Smooth muscle cell (in vitro differentiated cells): ENCODE measurements around the gene EMCN. TPM values are rescaled to one million over a fixed set of nuclear protein-coding genes. Genes with fewer than 3 reads are reported as not detected.

Experiments
- DNase-seq: peaks from one replicate; lab custom pipeline; 2025; ENCODE audit not compliant: unreplicated experiment; lab: John Stamatoyannopoulos, UW
- H2AFZ ChIP-seq: fragments of 200-600 bp; sonication (generic); 2 replicates; pipeline ENCODE4 v1.6.0; 2016; ENCODE audit warnings: antibody characterized with exemption, low read depth, mild to moderate bottlenecking
- H3F3A ChIP-seq: fragments of 200-600 bp; sonication (generic); 2 replicates; pipeline ENCODE4 v1.6.0; 2017; ENCODE audit warnings: antibody characterized with exemption, low read depth
- H3K27ac ChIP-seq: fragments of 200-600 bp; sonication (generic); 2 replicates; pipeline ENCODE4 v1.5.1; 2016; ENCODE audit warnings: low read depth, mild to moderate bottlenecking
- H3K27me3 ChIP-seq: fragments of 200-600 bp; sonication (generic); 2 replicates; pipeline ENCODE4 v1.6.1; 2016; ENCODE audit warnings: low read depth, mild to moderate bottlenecking
- H3K36me3 ChIP-seq: fragments of 200-600 bp; sonication (generic); 2 replicates; pipeline ENCODE4 v1.5.1; 2016; ENCODE audit warnings: low read depth
- H3K4me1 ChIP-seq: fragments of 200-600 bp; sonication (generic); 2 replicates; pipeline ENCODE4 v1.5.1; 2016; ENCODE audit warnings: low read depth
- H3K4me2 ChIP-seq: fragments of 200-600 bp; sonication (generic); 2 replicates; pipeline ENCODE4 v1.6.0; 2016; ENCODE audit warnings: mild to moderate bottlenecking
- H3K4me3 ChIP-seq: fragments of 200-600 bp; sonication (generic); 2 replicates; pipeline ENCODE4 v1.5.1; 2016; ENCODE audit warnings: mild to moderate bottlenecking
- H3K79me2 ChIP-seq: fragments of 200-600 bp; sonication (generic); 2 replicates; pipeline ENCODE4 v1.6.0; 2016; ENCODE audit warnings: low read depth, mild to moderate bottlenecking
- H3K9ac ChIP-seq: fragments of 200-600 bp; sonication (generic); 2 replicates; pipeline ENCODE4 v1.6.0; 2016; ENCODE audit warnings: low read depth
- H3K9me3 ChIP-seq: fragments of 200-600 bp; sonication (generic); replicated peaks from 2 replicates; pipeline ENCODE4 v1.5.1; 2016; ENCODE audit warnings: low read depth
- H4K20me1 ChIP-seq: fragments of 200-600 bp; sonication (generic); 2 replicates; pipeline ENCODE4 v1.6.0; 2016; ENCODE audit warnings: low read depth
- CTCF ChIP-seq: fragments of 200-600 bp; sonication (generic); IDR thresholded peaks from 2 replicates; pipeline ENCODE4 v1.5.1; 2017; ENCODE audit warnings: borderline replicate concordance, mild to moderate bottlenecking, antibody characterized with exemption; ENCODE audit not compliant: insufficient read depth, poor library complexity, severe bottlenecking
- WGBS: methylation state at CpG from one replicate; pipeline ENCODE4 v1.1.7; 2016; ENCODE audit warnings: low lambda C conversion rate; 5-methylcytosine and 5-hydroxymethylcytosine counted together
- polyA plus RNA-seq: library from polyadenylated mRNA; unstranded; fragments of >200 nt; fragmentation: Nextera tagmentation; extraction: Ambion mirVana; gene quantifications from 2 replicates; pipeline ENCODE4 v1.2.1, GENCODE V29; 2016
- total RNA-seq: library from RNA; depleted of rRNA; stranded (reverse); fragments of >200 nt; gene quantifications from 2 replicates; pipeline ENCODE4 v1.2.3, GENCODE V29; 2014

EMCN gene
- total and polyA plus RNA-seq, 2 experiments from 2014 or later: not detected

- H3K36me3 ChIP-seq: no peaks in the 10 kb centered on the region
- no peak for DNase-seq
- no peak overlapping the region for H3K4me3 ChIP-seq
- no peaks in the 10 kb centered on the region for H3K79me2 ChIP-seq
- no peak overlapping the region for H3K9ac ChIP-seq
- TF ChIP-seq CTCF: no peak
- no peak overlapping the region for H3K4me2 ChIP-seq
- H3F3A ChIP-seq: no peaks in the 10 kb centered on the region
- H3K27ac ChIP-seq: no peak overlapping the region
- no peaks in the 10 kb centered on the region for H3K4me1 ChIP-seq
- no peak overlapping the region for H2AFZ ChIP-seq
- H4K20me1 ChIP-seq: no peaks in the 10 kb centered on the region
- no CpG with 5 or more reads among the region's 1 CpG for WGBS
- H3K9me3 ChIP-seq: no peaks in the 10 kb centered on the region
- H3K27me3 ChIP-seq: no peaks in the 10 kb centered on the region
These were observed 48.3 kb downstream of the EMCN start for GRCh38 chr4:100469555-100469954.

- no peaks in the 10 kb centered on the region for H3K9me3 ChIP-seq
- no peaks in the 10 kb centered on the region for H3K79me2 ChIP-seq
- no peaks in the 10 kb centered on the region for H3K27me3 ChIP-seq
- no peaks in the 10 kb centered on the region for H4K20me1 ChIP-seq
- WGBS: 90% methylated on average over 1 of the region's 1 CpG
- no peak overlapping the region for H3K4me3 ChIP-seq
- no peak for DNase-seq
- H3K36me3 ChIP-seq: no peaks in the 10 kb centered on the region
- H3F3A ChIP-seq: no peaks in the 10 kb centered on the region
- no peak overlapping the region for H3K4me2 ChIP-seq
- no peaks in the 10 kb centered on the region for H3K4me1 ChIP-seq
- no peak overlapping the region for H2AFZ ChIP-seq
- H3K27ac ChIP-seq: no peak overlapping the region
- no peak for TF ChIP-seq CTCF
- no peak overlapping the region for H3K9ac ChIP-seq
These were observed 51.3 kb downstream of the EMCN start for GRCh38 chr4:100466501-100466900.

- Histone ChIP-seq H3K9ac (no peak overlapping the region), H3K9me3 (no peaks in the 10 kb centered on the region), H3K27ac (no peak overlapping the region), H3K36me3 (no peaks in the 10 kb centered on the region), H3K79me2 (no peaks in the 10 kb centered on the region), H3F3A (no peaks in the 10 kb centered on the region), H3K4me1 (no peaks in the 10 kb centered on the region), H3K4me3 (no peak overlapping the region), H3K4me2 (no peak overlapping the region), H4K20me1 (no peaks in the 10 kb centered on the region), H2AFZ (no peak overlapping the region), H3K27me3 (no peaks in the 10 kb centered on the region)
- TF ChIP-seq CTCF: no peak
- WGBS: 72% methylated on average over 5 of the region's 5 CpGs
- DNase-seq: no peak
These were observed 55.8 kb downstream of the EMCN start for GRCh38 chr4:100461807-100462605.

- Histone ChIP-seq H3K36me3 (no peaks in the 10 kb centered on the region), H4K20me1 (no peaks in the 10 kb centered on the region), H3K79me2 (no peaks in the 10 kb centered on the region), H3F3A (no peaks in the 10 kb centered on the region), H3K9me3 (no peaks in the 10 kb centered on the region), H3K4me2 (no peak overlapping the region), H3K4me1 (no peaks in the 10 kb centered on the region), H3K4me3 (no peak overlapping the region), H3K9ac (no peak overlapping the region), H3K27ac (no peak overlapping the region), H2AFZ (no peak overlapping the region), H3K27me3 (no peaks in the 10 kb centered on the region)
- DNase-seq: no peak
- WGBS: 78% methylated on average over 2 of the region's 2 CpGs
- no peak for TF ChIP-seq CTCF
These were observed 67.4 kb downstream of the EMCN start for GRCh38 chr4:100450449-100450848.
